Measurements from ENCODE around the gene PTOV1. TPM values are rescaled to one million over a fixed set of nuclear protein-coding genes. Genes with fewer than 3 reads are reported as not detected.

Gene PTOV1
- total RNA-seq, 2 experiments from 2014 or later = 78.8 to 94.3 TPM

DNA sequence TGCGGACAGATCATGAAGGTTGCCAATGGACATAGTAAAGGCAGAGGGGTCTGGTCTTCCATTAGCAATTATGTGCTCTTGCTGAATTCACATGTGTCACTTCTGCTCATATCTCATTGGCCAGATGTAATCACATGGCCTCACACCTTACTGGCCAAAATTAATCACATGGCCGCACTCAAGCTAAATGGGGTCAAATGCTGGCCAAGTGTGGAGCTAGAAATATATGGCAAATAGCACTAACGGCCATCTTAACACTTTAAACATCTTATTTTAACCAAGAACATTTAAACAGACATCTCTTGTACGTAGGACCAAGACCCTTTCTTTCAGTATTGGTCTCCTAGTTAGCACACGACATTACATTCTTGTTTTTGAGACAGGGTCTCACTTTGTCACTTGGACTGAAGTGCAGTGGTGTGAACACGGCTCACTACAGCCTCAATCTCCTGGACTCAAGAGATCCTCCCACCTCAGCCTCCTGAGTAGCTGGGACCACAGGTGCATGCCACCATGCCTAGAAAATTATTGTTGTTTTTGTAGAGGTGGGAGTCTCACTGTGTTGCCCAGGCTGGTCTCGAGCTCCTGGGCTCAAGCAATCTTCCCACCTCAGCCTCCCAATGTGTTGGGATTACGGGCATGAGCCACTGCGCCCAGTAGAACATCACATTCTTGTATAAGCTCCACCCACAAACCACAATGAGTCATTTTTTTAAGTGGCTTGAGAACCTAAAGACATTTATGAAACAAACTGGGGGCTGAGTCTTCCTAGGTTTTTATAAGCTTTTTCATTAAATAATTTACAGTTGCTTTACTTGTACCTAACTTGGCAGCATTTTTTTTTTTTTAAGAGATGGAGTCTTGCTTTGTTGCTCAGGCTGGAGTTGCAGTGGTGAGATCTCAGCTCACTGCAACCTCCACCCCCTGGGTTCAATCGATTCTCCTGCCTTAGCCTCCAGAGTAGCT is 2.9 kb upstream of the PTOV1 start:
- Mint-ChIP-seq H3K9me3 (ENCODE audit: insufficient read depth) (no peaks in the 10 kb centered on the region), H3K36me3 (ENCODE audit: low read depth) (peaks cover 7% of the 10 kb centered on the region), H3K4me1 (ENCODE audit: low read depth) (peaks cover 41% of the 10 kb centered on the region), H3K27ac (peak overlapping the region; percentile 40), H3K27me3 (ENCODE audit: low read depth) (peaks cover 9% of the 10 kb centered on the region), H3K4me3 (peak overlapping the region; percentile 17)
- ATAC-seq (no peak), DNase-seq (peak; percentile 46)
- ChIA-PET POLR2A (interaction anchor here (0.6 to 1.8 kb wide), 6 partner anchors 15 to 931 kb away, joined by 3 to 12 read pairs (median 4); partner anchors contain the start of gene MED25), CTCF (interaction anchor here (0.5 to 1.3 kb wide), 7 partner anchors 16 to 178 kb away, joined by 3 to 5 read pairs (median 4); partner anchors contain the start of genes AKT1S1, FUZ, TBC1D17 and ZNF473)

DNA sequence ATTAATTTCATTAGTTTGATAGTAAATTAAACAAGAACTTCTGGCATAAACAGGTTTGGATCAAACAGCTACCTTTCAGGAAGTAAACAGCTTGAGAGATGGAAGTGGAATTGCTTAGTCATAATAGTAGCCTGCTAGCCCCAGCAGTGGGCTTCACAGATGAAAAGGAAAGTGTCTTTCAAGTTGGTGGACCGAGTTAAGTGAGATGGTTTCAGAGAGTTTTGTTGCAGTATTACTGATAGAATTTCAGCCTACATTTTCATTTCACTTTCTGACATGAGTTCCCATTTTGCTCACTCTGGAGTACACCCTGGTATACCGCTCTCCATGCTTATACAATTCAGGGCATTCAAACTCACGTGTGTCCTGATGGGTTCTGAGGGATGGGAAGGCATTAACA is 2.0 kb upstream of the PTOV1 start:
- DNase-seq (no peak), ATAC-seq (no peak)
- H3K36me3 Mint-ChIP-seq (ENCODE audit: low read depth) = peaks cover 7% of the 10 kb centered on the region
- H3K27ac Mint-ChIP-seq = no peak overlapping the region
- peak overlapping the region; percentile 17 for H3K4me3 Mint-ChIP-seq
- peaks cover 43% of the 10 kb centered on the region for H3K4me1 Mint-ChIP-seq (ENCODE audit: low read depth)
- H3K9me3 Mint-ChIP-seq (ENCODE audit: insufficient read depth) = no peaks in the 10 kb centered on the region
- ChIA-PET POLR2A (interaction anchor here (1.2 to 1.8 kb wide), 2 partner anchors 21 to 31 kb away, joined by 4 to 12 read pairs; partner anchors contain the start of gene MED25), CTCF (interaction anchor here (0.6 to 1.3 kb wide), 5 partner anchors 24 to 319 kb away, joined by 3 to 4 read pairs (median 3); partner anchors contain the start of genes FUZ and MED25)
- peaks cover 9% of the 10 kb centered on the region for H3K27me3 Mint-ChIP-seq (ENCODE audit: low read depth)

DNA sequence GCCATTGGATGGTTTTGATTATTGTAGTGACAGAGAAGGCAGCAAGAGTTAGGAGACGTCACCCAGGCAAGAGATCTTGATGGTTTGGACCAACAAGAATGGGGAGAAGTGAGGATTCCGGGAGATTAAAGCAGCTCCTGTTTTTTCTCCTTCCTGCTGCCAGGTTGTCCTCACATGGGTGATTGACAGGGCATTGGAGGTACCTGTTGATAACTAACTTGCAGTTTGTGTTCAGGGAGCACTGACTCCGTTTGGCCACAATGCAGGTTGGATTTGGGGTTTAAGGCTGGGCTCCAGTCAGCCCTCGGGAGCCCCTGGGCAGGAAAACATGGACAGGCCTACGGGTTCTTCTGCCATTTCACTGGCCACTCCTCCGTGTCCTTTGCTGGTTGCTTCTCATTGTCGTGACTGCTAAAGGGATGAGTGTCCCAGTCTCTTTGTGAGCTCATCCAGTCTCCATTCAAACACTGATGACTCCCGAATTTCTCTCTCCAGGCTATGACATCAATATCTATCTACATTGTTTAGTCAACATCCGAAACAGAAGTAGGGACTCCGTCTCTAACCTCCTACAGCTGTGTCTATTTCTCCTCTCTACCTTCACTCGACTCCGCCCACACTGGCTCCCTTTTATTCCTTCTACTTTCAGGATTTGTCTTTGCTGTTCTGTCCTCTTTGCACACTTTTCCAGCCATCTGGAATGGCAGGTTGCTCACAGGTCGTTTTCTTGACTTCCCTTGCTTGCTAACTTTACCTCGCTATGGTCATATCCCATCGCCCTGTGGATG is 1.3 kb upstream of the PTOV1 start:
- H3K4me3 Mint-ChIP-seq = peak overlapping the region; percentile 87
- peaks cover 43% of the 10 kb centered on the region for H3K4me1 Mint-ChIP-seq (ENCODE audit: low read depth)
- ATAC-seq = no peak
- ChIA-PET POLR2A (interaction anchor here (1.3 to 1.9 kb wide), 4 partner anchors 9 to 36 kb away, joined by 3 to 12 read pairs (median 9); partner anchors contain the start of genes AKT1S1, FUZ, MED25 and TBC1D17), CTCF (interaction anchor here (0.6 to 1.1 kb wide), 4 partner anchors 32 to 320 kb away, joined by 3 read pairs; partner anchors contain the start of genes FUZ and MED25)
- peak overlapping the region; percentile 98 for H3K27ac Mint-ChIP-seq
- H3K36me3 Mint-ChIP-seq (ENCODE audit: low read depth) = peaks cover 7% of the 10 kb centered on the region
- DNase-seq = no peak
- no peaks in the 10 kb centered on the region for H3K9me3 Mint-ChIP-seq (ENCODE audit: insufficient read depth)
- peaks cover 9% of the 10 kb centered on the region for H3K27me3 Mint-ChIP-seq (ENCODE audit: low read depth)

DNA sequence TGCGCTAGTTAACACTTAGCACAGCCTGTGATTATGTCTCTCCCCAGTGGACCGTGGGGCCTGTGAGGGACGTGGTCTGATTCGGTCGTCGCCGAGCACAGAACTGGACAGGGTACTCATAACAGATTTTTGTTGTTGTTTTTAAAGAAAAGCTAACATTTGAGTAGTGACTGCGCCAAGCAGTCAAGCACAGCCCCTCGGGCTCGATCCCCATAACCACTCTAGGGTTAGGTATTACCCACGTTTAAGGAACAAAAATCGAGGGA is 805 bp upstream of the PTOV1 start:
- ChIA-PET POLR2A (interaction anchor here (0.5 to 2.5 kb wide), 11 partner anchors 9 to 362 kb away, joined by 3 to 13 read pairs (median 5); partner anchors contain the start of genes AKT1S1, FUZ, MED25 and PNKP), CTCF (interaction anchor here (0.5 to 1.1 kb wide), 4 partner anchors 32 to 171 kb away, joined by 3 to 6 read pairs (median 3); partner anchors contain the start of genes FUZ and MED25)
- H3K27ac Mint-ChIP-seq = peak overlapping the region; percentile 98
- no peaks in the 10 kb centered on the region for H3K9me3 Mint-ChIP-seq (ENCODE audit: insufficient read depth)
- ATAC-seq = no peak
- peaks cover 43% of the 10 kb centered on the region for H3K4me1 Mint-ChIP-seq (ENCODE audit: low read depth)
- H3K4me3 Mint-ChIP-seq = peak overlapping the region; percentile 87
- peaks cover 7% of the 10 kb centered on the region for H3K36me3 Mint-ChIP-seq (ENCODE audit: low read depth)
- H3K27me3 Mint-ChIP-seq (ENCODE audit: low read depth) = peaks cover 9% of the 10 kb centered on the region
- no peak for DNase-seq

DNA sequence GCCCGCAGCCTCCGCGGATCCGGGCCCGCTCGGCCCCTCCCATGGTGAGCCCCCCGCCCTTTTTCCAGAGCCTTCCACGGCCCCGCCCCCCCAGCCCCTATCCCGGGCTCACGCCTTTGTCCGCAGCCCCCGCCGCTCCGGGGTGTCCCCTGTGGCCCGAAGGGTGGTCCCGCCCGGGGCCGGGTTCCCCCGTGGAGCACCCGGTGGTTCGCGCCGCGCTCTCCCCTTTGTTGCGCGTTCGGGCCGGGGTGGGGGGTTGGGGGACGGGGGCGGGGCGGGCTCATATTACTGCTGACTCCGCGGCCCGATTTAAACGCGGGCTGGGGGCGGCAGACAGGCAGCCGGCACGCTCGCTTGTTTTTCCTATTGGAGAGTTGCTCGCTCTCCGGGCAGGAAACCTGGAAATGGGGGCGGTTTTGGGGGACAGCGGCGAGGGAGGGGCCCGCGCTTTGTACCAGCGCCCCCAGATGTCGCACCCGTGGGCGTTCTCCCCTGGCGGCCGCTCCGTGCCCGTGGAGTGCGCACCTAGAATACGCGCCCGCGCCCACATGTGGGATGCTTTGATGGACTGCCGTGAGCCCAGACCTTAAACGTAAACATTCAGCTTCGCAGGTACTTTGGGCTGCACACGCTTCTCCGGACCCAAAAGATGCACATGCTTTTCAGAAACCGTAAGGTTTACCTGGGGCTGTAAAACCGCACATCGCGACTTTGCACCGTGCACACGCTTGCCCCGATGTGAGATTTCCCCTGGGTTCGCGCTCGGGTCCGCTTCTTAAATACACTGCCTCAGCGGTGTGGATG is 699 bp downstream of the PTOV1 start:
- POLR2A ChIA-PET = interaction anchor here (1.0 to 2.5 kb wide), 6 partner anchors 13 to 38 kb away, joined by 3 to 13 read pairs (median 6); partner anchors contain the start of genes FUZ and PNKP
- peak overlapping the region; percentile 41 for H3K27ac Mint-ChIP-seq
- no peak for ATAC-seq
- no peaks in the 10 kb centered on the region for H3K9me3 Mint-ChIP-seq (ENCODE audit: insufficient read depth)
- peaks cover 9% of the 10 kb centered on the region for H3K27me3 Mint-ChIP-seq (ENCODE audit: low read depth)
- CTCF ChIA-PET = no interaction called here
- H3K4me1 Mint-ChIP-seq (ENCODE audit: low read depth) = peaks cover 41% of the 10 kb centered on the region
- peak overlapping the region; percentile 72 for H3K4me3 Mint-ChIP-seq
- H3K36me3 Mint-ChIP-seq (ENCODE audit: low read depth) = peaks cover 11% of the 10 kb centered on the region
- no peak for DNase-seq

DNA sequence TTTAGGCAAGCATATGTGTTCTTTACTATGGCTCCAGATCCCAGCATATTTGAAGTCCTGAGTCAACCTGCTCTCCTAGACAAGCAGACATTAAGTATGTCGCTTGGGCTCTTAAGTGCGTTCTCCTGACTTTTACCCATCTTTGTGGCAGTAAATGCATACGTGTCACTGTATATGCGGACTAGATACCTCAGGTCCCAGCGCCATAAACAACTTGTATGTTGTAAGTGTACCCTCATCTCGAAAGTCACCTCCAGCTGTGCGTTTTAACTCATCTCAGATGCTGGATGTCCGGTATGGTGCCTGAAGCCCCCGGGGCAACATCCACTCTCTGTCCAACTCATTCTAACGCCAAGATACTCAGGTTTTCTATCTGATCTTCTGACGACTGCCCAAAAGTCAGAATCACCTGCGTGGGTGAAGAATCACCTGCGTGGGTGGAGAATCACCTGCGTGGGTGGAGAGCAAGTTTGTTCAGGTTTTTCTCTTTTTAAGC is 1.7 kb downstream of the PTOV1 start:
- peaks cover 39% of the 10 kb centered on the region for H3K4me1 Mint-ChIP-seq (ENCODE audit: low read depth)
- peaks cover 13% of the 10 kb centered on the region for H3K36me3 Mint-ChIP-seq (ENCODE audit: low read depth)
- DNase-seq = no peak
- no peaks in the 10 kb centered on the region for H3K9me3 Mint-ChIP-seq (ENCODE audit: insufficient read depth)
- ChIA-PET CTCF (no interaction called here), POLR2A (interaction anchor here (1.0 to 2.5 kb wide), 3 partner anchors 12 to 23 kb away, joined by 3 to 7 read pairs (median 4); no protein-coding TSS in a partner anchor)
- no peak for ATAC-seq
- no peak overlapping the region for H3K27ac Mint-ChIP-seq
- peaks cover 9% of the 10 kb centered on the region for H3K27me3 Mint-ChIP-seq (ENCODE audit: low read depth)
- peak overlapping the region; percentile 72 for H3K4me3 Mint-ChIP-seq

DNA sequence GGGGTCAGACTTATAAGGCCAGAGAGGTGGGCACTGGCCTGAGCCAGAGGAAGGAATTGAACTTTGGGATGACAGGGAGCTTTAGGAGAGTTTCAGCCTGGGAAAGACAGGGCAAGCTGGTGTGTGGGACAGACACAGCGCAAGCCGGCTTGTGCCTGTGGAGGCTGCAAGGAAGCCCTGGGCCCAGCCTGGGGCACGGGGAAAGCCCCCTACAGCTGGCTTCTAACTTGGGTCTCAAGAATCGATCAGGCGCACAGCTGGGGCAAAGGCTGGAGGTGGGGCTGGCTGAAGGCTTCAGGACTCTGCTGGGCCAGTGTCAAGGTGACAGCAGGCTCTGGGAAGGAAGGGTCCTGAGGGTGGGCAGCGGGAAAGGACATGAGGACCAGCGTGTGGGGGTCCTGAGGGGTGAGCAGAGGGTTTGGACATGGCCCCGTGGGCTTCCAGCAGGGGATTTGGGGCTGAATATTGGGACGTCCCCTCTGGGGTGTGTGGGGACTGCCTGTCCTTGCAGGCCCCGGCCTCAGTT is 3.0 kb downstream of the PTOV1 start:
- ATAC-seq (no peak), DNase-seq (no peak)
- POLR2A ChIA-PET = interaction anchor here (0.6 to 0.9 kb wide), 2 partner anchors 11 to 411 kb away, joined by 3 to 5 read pairs; no protein-coding TSS in a partner anchor
- CTCF ChIA-PET = no interaction called here
- H3K27me3 Mint-ChIP-seq (ENCODE audit: low read depth) = peaks cover 9% of the 10 kb centered on the region
- no peak overlapping the region for H3K4me3 Mint-ChIP-seq
- peaks cover 27% of the 10 kb centered on the region for H3K4me1 Mint-ChIP-seq (ENCODE audit: low read depth)
- no peaks in the 10 kb centered on the region for H3K9me3 Mint-ChIP-seq (ENCODE audit: insufficient read depth)
- peaks cover 15% of the 10 kb centered on the region for H3K36me3 Mint-ChIP-seq (ENCODE audit: low read depth)
- no peak overlapping the region for H3K27ac Mint-ChIP-seq

DNA sequence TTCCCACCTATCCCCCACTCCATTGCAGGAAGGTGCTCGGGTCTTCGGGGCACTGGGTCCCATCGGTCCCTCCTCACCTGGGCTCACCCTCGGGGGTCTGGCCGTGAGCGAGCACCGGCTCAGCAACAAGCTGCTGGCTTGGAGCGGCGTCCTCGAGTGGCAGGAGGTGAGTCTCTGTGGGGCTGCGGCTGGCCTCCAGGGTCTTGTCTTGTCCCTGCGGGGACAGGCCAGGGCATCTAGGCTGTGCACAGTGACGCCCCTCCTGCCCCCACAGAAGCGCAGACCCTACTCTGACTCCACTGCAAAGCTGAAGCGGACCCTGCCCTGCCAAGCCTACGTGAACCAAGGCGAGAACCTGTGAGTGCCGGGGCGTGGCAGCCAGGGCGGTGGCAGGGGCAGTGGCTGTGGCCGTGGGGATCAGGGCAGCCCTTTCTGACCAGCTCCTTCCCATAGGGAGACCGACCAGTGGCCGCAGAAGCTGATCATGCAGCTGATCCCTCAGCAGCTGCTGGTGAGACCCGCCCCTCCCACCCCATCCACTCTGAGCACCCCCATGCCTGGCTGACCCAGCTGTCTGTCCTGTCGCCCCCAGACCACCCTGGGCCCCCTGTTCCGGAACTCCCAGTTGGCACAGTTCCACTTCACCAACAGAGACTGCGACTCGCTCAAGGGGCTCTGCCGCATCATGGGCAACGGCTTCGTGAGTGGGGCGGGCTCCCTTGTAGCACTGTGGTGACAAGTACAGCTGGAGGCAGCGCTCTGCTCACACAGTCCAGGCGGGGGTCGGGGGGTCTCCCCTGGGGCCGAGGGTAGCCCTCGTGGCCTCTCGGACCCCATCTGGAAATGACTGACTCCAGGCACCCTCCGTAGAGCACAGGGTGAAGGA is 3.7 kb downstream of the PTOV1 start:
- DNase-seq (no peak), ATAC-seq (no peak)
- H3K36me3 Mint-ChIP-seq (ENCODE audit: low read depth) = peaks cover 16% of the 10 kb centered on the region
- ChIA-PET POLR2A (interaction anchor here (0.6 to 0.9 kb wide), 2 partner anchors 10 to 412 kb away, joined by 3 to 5 read pairs; no protein-coding TSS in a partner anchor), CTCF (no interaction called here)
- no peak overlapping the region for H3K27ac Mint-ChIP-seq
- H3K9me3 Mint-ChIP-seq (ENCODE audit: insufficient read depth) = no peaks in the 10 kb centered on the region
- peaks cover 9% of the 10 kb centered on the region for H3K27me3 Mint-ChIP-seq (ENCODE audit: low read depth)
- H3K4me3 Mint-ChIP-seq = no peak overlapping the region
- peaks cover 22% of the 10 kb centered on the region for H3K4me1 Mint-ChIP-seq (ENCODE audit: low read depth)

DNA sequence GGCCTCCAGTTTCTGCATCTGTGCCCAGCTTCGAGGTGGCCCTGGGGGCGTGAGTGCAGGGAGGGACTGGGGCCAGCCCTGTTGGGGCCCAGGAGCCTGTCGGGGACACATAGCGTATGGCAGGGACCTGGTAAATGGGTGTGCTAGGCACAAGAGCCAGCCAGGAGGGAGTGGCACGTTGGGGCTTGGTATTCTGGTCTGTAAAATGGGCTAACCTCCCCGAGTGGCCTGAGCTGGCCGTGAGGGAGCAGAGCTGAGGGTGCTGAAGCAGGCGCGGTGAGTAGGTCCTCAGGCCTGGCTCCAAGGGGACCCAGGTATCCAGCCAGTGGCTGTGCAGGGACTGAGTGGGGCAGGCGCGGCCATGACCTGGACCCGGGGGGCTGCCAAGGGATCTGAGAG is 4.3 kb downstream of the PTOV1 start:
- Mint-ChIP-seq H3K27me3 (ENCODE audit: low read depth) (peaks cover 9% of the 10 kb centered on the region), H3K27ac (no peak overlapping the region), H3K9me3 (ENCODE audit: insufficient read depth) (no peaks in the 10 kb centered on the region), H3K36me3 (ENCODE audit: low read depth) (peaks cover 12% of the 10 kb centered on the region), H3K4me3 (no peak overlapping the region), H3K4me1 (ENCODE audit: low read depth) (peaks cover 15% of the 10 kb centered on the region)
- POLR2A ChIA-PET = no interaction called here
- DNase-seq = no peak
- no peak for ATAC-seq
- CTCF ChIA-PET = no interaction called here
